NB4 (cell line): Measurements from ENCODE around the gene SLC23A1.

Source experiments
- DNase-seq: peaks from one replicate; pipeline ENCODE4 v3.0.0; 2010; ENCODE audit warnings: low read depth
- H3K4me3 ChIP-seq: one replicate; pipeline ENCODE4 v1.5.1; 2011; ENCODE audit warnings: mild to moderate bottlenecking, low read depth, low read length, moderate library complexity
- CTCF ChIP-seq: IDR thresholded peaks from one replicate; pipeline ENCODE4 v1.5.1; 2012; ENCODE audit warnings: low read depth, low read length
- MAX ChIP-seq: IDR thresholded peaks from 2 replicates; pipeline ENCODE4 v1.6.1; 2011; ENCODE audit warnings: low read depth, low read length
- MYC ChIP-seq: IDR thresholded peaks from 2 replicates; pipeline ENCODE4 v1.6.1; 2011; ENCODE audit warnings: low read depth, low read length
- POLR2A ChIP-seq: IDR thresholded peaks from 2 replicates; pipeline ENCODE4 v1.6.1; 2011; ENCODE audit warnings: mild to moderate bottlenecking; ENCODE audit not compliant: insufficient read length; ENCODE audit errors: extremely low read depth

The SLC23A1 gene

GRCh38 chr5:139374909-139375308 lies 8.2 kb downstream of the SLC23A1 start:
- no peak for TF ChIP-seq MAX
- TF ChIP-seq POLR2A = no peak
- no peak overlapping the region for H3K4me3 ChIP-seq
- DNase-seq = no peak

GRCh38 chr5:139371482-139372435 lies 11.3 kb downstream of the SLC23A1 start:
- H3K4me3 ChIP-seq = no peak overlapping the region
- no peak for TF ChIP-seq MYC
- no peak for TF ChIP-seq MAX
- TF ChIP-seq POLR2A = no peak
- TF ChIP-seq CTCF = no peak
- DNase-seq = no peak

- no peak for DNase-seq
- no peak for TF ChIP-seq POLR2A
- H3K4me3 ChIP-seq = no peak overlapping the region
Measured at GRCh38 chr5:139369181-139369580, 13.9 kb downstream of the SLC23A1 start.

- TF ChIP-seq MAX = no peak
- TF ChIP-seq MYC = no peak
- no peak for TF ChIP-seq CTCF
- no peak overlapping the region for H3K4me3 ChIP-seq
- peak; percentile 44 for DNase-seq
Measured at GRCh38 chr5:139368613-139369012, 14.5 kb downstream of the SLC23A1 start.

GRCh38 chr5:139364466-139364865 lies 18.6 kb downstream of the SLC23A1 start:
- DNase-seq = no peak
- TF ChIP-seq MAX (no peak), CTCF (no peak), MYC (no peak), POLR2A (no peak)
- H3K4me3 ChIP-seq = no peak overlapping the region

GRCh38 chr5:139363937-139364336 lies 19.2 kb downstream of the SLC23A1 start:
- TF ChIP-seq MAX (no peak), MYC (no peak), CTCF (no peak), POLR2A (no peak)
- no peak overlapping the region for H3K4me3 ChIP-seq
- no peak for DNase-seq

GRCh38 chr5:139361835-139362429 lies 21.2 kb downstream of the SLC23A1 start:
- TF ChIP-seq MYC (no peak), CTCF (no peak), POLR2A (no peak), MAX (no peak)
- no peak for DNase-seq
- H3K4me3 ChIP-seq = no peak overlapping the region
